ENCODE data around the gene PDGFRA.
A peak's percentile ranks its signal among the peaks of the same experiment; 100 is the strongest.
"Not testable (repeated sequence)": the region's sequence is repeated elsewhere in the genome, so short reads cannot be mapped to it uniquely, and the experiment has no call there.

PDGFRA gene

DNA sequence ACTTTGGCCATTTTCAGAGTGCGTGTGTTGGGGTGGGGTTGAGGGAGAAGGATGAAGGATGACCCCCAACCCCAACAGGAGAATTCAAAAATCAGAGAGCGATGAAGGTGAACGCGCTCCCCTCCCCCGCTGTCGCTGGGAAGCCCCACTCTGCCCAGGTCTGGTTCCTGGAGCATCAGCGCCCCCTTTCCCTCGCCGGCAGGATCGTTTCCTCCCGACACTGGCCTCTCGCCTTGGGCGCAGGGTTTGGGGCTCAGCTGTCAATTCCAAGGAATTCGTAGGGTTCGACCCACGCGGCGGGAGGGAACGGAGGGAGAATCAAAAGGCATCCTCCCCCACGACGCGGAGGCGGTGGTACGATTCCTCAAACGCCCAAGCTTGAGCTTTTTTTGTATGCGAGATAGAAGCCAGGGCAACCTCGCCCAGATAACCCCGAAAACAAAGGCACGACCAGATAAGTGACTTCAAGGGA is 1.0 kb upstream of the PDGFRA start:
- peak; percentile 11 for FAIRE-seq

DNA sequence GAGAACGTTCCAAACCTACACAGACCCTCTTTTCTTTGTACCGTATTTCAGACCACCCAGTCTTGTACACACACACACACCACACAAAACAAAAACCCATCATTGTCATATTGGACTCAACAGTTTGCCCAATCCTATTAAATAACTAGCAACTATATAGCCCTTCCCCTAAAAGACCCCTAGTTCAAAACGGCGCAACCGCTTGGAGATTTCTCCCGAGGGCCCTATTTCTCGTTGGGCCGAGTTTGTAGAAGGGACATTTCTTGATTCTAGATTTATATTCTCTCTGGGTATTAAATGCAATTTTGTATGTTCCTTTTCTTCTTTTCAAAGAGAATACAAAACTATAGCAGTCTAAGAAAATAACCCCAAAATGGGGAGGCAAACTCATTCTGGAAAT is 547 bp upstream of the PDGFRA start:
- FAIRE-seq, result no peak

DNA sequence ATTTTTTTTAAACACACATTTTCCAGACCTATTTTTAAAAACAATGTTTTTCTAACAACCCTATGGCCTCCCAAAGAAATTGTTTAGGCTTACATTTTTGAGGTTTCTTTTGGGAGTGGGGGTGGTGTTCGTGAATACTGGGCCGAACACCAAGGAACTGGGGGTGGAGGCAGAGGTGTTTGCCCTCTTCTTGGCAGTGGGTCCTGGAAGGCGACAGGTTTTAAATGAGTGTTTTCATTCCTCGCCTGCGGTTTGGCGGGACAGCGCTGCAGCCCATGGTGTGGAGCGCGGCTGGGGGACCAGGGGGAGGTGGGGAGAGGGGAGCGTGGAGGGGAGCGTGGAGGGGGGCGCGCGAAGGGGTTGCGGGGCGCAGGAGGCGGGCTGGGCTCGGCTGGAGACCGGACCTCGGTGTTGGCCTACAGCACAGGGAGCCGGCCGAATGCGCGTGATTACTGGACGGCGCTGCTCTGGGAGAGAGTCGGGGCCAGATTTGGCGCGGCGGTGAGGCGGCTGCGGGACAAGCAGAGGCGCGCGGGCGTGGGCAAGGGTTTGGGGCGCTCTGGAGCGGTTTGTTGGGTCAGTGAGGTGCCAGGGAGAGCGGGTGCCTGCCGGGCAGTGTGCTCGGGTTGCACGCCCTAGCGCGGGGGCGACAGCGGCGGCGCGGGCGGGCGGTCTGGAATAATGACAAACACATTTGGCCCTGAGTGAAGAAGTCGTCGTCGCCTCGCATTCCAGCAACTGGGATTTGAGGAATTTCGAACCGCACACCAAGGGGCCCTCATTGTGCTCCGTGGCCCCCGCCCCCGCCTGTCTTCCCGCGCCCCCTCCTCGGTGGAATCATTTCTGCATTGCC is 764 bp downstream of the PDGFRA start:
- FAIRE-seq, result no peak

DNA sequence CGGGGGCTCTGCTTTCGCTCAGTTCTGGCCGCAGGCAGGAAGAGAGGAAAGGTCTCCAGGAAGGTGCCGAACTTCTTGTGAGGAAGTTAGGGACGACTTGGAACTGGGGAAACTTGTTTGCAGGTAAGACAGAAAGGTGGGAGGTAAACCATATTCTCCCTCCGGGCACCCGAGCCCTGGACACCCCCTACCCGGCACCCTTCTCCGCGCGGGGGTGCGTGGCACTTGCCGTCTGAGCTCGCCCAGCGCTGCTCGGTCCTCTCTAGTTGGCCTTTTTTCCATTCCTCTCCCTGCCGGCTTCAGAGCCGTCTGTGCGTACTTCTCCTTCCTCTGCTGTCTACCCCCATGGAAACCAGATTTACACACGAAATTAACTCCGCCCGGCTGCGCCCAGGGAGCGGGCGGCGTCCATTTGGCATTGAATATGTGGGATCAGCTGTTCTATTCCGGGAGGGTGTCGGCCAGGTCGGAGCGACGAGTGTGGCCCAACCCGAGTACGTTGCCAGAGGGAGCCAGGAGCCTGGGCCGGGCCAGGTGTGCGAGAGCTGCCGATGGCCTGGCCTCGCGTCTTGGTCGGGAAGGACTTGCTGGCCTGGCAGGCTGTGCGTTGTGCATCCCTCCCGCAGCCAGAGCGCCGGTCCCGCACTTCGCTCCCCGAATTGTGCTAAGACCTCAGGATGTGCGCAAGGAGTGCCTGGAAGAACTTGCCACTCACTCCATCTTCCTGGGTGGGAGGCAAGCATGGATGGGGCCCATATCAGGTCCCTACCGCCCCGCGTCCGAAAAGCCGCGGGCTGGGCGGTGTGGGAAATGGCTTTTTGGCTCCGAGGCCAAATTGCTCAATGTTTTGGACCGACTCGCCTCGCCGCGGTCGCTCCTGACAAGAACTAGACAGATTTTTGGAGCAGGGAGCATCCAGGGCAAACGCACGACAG is 1.7 kb downstream of the PDGFRA start:
- no peak for FAIRE-seq

DNA sequence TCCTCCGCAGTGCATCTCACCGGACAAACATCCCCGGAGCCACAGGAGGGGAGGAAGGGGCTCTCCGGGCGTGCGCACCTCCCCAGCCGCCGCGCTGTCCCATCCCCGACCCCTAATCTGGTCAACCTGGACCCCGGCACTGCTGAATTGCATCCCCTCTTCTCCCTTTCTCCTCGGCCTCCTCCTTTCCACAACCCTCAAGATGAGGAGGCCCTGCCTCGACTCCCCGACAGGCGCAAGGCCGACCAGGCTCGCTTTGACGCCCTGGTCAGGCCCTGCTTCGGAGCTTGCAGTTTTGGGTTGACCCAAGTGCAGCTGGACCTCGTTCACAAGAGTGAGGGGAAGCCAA is 2.3 kb downstream of the PDGFRA start:
- FAIRE-seq, result no peak

DNA sequence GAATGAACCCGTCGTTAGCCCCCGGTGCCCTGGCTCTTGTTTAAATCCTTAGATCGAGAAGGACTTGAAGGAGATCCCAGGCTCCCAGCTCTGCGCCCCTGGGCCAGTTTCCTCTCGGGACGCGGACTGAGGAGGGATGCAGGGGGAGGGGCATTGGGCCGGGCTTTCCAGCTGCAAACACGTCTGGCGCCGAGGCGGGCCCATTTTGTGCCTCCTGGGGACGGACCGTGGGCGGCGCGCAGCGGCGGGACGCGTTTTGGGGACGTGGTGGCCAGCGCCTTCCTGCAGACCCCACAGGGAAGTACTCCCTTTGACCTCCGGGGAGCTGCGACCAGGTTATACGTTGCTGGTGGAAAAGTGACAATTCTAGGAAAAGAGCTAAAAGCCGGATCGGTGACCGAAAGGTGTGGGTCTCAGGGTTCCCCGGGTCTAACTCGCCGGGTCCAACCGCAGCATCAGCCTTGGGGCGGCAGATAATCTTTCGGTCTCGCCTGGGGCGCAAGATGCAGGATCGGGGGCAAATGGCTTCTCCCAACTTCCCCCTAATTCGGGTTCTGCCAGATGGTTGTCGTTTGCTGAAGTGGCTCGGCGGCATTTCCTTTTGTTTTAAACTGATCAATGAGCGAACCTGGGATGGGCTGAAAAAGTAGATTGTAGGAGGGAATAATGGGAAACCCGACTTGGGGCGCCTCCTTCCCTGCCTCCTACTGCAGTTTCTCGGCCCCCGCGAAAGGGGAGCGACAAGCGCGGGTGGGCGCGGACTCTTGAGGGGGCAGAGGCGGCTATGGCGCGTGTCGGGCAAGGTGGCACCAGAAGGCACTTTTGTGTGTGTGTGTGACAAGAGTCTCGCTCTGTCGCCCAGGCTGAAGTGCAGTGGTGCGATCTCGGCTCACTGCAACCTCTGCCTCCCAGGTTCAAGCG is 2.9 kb downstream of the PDGFRA start:
- no peak for FAIRE-seq

DNA sequence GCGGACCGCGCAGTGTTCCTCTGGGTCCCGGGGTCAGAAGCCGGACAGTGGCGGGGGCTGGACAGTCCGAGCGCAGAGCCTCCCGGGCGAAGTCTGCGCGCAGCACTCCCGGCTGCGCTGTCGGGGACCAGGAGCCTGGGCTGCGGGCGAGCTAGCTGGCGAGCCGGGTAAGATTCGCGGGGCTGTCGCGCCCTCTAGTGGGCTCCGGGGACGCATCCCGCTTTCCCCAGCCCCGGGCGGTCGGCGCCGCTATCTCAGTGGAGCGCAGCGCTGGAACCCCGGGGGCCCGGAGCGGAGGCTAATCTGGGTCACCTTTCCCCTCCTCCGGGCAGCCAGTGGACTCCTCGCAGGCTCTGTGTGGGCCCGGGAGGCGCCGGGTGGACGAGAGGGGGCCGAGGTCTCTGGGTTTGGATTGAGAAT is 4.2 kb downstream of the PDGFRA start:
- no peak for FAIRE-seq

DNA sequence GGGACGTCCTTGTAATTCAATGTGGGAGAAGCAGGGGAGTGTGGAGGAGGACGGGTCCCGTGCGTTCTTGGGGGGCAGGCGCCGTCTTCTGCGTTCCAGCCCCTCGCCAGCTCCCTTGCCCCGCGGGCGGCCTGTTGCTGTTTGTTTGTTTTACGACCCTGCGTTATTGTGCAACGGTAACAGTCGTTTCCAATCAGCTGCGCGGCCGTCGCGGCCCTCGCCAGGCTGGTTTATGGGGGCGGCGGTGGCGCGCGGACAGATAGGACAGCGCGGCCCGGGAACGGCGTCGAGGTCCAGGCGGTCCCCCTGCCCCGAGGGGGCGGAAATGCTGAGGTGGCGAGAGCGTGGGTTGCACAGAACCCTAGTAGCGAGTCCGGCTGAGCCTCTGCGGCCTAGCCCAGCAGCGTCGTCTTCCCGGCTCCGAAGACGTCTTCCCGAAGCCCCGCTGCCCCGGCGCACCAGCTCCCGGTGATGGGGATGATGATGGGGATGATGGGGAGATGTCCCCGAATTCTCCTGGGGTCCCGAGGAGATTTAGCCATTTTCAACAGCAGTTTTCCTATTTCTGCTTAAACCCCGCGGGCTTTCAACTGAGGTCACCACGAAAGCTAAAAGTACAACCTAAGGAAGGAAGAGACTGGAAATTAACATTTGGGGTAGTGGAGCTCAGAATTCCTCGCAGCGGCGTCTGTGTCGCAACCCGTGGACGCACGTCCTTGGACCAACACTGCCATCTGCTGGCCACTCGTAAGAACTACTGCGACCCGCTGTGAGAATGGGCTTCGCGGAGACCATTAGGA is 4.8 kb downstream of the PDGFRA start:
- peak; percentile 87 for FAIRE-seq

DNA sequence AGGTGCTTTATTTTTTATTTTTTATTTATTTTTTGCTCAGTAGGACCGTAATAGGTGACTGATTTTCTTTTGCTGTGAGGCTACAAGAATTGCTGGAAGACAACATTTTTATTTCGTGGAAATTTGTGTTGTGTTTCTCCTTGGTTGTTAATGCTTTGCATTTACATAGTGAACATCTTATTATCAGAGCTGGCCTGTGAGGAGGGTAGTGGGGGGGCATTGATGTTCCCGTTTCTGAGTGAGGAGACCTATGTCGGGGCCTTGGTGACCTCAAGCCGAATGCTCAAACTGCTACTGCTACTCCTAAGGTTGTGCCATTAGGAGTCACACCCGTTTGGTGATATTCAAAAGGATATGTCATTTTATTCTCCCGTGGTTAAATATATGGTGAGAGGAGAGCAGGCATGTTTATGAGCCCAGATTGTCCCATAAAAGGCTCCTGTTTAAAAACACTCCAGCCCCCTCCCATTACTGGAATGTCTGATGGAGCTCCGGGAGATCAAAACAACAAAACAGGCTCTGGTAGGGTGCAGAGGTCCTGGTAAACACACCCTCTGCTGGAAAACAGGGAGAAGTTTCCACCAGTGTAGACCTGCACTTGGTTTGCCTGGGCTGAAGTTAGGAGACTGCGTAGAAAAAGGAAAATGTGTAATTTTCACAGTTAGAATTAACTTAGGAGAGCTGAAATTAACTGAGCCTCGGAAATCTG is 5.6 kb downstream of the PDGFRA start:
- FAIRE-seq, result no peak

DNA sequence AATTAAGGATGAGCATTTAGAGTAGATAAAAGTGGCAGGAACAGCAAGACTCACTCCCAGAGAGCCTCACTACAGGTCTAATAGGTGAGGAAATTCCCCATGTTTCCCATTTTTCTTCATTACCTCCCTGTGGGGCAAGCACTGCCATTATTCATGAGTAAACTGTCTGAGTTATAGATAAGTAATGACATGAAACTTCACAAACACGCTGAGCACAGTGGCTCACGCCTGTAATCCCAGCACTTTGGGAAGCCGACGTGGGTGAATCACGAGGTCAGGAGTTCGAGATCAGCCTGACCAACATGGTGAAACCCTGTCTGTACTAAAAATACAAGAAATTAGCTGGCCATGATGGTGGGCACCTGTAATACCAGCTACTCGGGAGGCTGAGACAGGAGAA is 7.2 kb downstream of the PDGFRA start:
- not testable (repeated sequence) for FAIRE-seq

DNA sequence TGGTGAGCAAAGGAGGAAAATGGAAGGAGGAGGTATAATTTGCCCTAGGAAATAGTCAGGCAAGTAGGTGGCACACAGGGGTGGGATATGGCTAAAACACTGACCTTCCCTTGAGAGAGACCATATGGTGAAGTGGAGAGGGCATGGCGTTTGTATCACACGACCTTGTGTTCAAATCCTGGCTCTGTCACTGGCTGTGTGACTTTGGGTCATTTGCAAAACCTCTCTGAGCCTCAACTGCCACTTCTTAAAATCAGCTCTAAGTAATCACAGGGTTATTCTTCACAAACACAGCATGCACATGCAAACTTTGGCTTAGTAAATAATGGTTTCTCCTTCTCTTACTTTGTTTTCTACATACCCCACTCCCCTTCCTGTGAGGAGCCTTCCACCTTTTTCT is 8.7 kb downstream of the PDGFRA start:
- FAIRE-seq, result no peak

DNA sequence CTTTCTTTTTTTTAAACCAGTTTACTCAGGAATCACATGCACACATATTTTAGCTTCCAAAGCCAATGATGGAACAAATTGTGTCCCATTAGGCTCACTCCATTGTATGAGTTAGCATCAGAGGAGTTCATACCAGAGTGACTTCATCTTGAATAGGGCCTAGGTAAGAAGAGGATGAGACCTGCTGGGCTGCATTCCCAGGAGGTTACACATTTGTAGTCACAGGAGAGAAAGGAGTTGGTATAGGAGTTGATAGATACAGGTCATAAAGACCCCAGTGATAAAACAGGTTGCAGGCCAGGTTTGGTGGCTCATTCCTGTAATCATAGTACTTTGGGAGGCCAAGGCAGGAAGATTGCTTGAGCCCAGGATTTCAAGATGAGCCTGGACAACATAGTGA is 9.3 kb downstream of the PDGFRA start:
- FAIRE-seq, result no peak

DNA sequence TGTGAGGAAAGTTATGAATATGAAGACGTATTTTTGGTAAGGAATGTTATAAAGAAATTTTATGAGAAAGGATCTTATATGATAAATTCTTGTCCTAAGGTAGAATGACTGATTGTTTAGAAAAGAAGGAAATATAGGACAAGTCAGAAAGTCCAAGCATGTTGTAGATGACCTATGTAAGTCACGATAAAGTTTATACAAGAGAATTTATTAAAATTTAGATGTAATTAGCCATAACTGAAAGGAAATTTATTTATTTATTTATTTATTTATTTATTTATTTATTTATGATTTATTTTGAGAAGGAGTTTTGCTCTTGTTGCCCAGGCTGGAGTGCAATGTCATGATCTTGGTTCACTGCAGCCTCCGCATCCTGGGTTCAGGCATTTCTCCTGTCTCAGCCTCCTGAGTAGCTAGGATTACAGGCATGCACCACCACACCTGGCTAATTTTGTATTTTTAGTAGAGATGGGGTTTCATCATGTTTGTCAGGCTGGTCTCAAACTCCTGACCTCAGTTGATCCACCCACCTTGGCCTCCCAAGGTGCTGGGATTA is 12.3 kb downstream of the PDGFRA start:
- not testable (repeated sequence) for FAIRE-seq

DNA sequence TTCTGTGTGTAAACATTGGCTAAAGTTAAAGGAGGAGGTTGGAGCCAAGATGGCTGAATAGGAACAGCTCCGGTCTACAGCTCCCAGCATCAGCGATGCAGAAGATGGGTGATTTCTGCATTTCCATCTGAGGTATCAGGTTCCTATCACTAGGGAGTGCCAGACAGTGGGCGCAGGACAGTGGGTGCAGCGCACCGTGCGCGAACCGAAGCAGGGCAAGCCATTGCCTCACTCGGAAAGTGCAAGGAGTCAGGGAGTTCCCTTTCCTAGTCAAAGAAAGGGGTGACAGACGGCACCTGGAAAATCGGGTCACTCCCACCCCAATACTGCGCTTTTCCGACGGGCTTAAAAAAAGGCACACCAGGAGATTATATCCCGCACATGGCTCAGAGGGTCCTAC is 14.4 kb downstream of the PDGFRA start:
- not testable (repeated sequence) for FAIRE-seq

DNA sequence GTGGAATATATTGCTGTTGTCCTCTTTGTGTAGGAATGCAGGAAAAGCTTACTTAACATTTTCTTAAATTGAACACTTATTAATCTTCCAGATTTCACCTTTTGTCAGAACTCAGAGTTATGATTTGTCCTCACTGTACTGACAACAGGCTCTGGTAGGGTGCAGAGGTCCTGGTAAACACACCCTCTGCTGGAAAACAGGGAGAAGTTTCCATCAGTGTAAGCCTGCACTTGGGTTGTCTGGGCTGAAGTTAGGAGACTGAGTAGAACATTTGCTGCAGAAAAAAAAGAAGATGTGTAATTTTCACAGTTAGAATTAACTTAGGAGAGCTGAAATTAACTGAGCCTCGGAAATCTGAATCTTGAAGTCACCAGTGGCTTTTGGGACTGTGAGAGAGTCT is 23.2 kb downstream of the PDGFRA start:
- FAIRE-seq, result not testable (repeated sequence)

DNA sequence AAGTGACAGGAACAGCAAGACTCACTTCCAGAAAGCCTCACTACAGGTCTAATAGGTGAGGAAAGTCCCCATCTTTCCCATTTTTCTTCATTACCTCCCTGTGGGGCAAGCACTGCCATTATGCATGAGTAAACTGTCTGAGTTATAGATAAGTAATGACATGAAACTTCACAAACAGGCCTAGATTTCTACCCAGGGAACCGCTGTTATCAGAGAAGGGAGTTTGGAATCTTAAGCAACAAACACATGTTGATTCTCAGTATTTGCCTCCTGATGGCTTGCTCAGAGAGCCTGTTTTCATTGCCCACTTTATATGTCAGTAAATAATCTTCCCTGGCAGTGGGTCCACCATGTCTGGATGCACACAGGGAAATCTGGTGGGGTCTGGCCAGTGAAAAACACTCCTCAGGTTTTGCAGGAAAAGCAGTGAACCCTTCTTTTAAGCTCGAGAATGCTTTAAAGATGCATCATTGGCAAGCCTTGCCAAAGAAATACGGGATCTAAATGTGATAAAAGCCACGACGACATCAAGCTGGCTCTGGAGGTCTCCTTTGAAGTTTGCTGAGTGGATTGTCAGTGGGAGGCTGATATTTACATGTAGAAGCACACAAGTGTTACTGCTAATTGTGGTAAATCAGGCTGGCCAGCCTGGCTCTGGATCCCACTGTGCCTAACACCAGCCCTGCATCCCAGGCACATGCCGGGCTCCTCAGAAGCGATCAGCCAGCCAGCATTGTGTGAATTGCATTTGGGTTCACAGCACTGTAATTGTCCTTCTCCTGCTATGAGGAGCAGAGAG is 25.2 kb downstream of the PDGFRA start:
- FAIRE-seq, result no peak

DNA sequence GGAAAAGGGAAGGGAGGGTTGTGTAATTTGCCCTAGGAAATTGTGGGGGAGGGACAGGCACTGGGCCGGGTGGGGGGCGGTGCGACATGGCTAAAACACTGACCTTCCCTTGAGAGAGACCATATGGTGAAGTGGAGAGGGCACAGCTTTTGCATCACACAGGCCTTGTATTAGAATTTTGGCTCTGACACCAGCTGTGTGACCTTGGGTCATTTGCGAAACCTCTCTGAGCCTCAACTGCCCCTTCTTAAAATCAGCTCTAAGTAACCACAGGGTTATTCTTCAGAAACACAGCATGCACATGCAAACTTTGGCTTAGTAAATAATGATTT is 25.8 kb downstream of the PDGFRA start:
- no peak for FAIRE-seq

DNA sequence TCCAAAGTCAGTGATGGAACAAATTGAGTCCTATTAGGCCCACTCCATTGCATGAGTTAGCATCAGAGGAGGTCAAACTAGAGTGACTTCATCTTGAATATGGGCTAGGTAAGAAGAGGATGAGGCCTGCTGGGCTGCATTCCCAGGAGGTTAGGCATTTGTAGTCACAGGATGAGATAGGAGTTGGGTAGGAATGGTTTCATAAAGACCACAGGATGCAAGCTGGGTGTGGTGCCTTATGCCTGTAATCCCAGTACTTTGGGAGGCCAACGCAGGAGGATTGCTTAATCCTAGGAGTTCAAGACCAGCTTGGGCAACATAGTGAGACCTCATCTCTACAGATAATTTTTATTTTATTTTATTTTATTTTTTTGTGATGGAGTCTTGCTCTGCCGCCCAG is 26.8 kb downstream of the PDGFRA start:
- no peak for FAIRE-seq

DNA sequence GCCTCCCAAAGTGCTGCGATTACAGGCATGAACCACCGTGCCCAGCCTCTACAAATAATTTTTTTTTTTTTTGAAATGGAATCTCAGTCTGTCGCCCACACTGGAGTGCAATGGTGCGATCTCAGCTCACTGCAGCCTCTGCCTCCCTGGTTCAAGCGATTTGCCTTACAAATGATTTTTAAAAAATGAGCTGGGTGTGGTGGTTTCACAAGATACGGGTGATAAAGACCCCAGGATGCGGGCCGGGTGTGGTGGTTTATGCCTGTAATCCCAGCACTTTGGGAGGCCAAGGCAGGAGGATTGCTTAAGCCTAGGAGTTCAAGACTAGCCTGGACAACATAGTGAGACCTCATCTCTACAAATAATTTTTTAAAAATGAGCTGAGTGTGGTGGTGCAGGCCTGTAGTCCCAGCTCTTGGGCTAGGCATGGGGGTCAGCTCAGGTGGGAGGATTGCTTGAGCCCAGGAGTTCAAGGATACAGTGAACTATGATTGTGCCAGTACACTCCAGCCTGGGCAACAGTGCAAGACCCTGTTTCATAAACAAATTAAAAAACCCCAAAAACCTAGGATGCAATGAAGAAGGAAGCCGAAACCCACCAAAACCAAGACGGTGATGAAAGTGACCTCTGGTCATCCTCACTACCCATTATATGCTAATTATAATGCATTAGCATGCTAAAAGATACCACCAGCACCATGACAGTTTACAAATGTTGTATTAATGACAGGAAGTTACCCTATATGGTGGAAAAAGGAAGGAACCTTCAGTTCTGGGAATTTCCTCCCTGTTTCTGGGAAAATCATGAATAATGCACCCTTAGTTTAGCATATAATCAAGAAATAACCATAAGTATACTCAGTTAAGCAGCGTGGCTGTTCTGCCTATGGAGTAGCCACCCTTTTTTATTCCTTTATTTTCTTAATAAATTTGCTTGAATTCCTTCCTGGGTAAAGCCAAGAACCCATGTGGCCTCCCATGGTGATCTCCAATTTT is 27.7 kb downstream of the PDGFRA start:
- no peak for FAIRE-seq
